IPS-18c (cell line): Measurements from ENCODE around the gene LINGO4.
"Not testable (repeated sequence)": the region's sequence is repeated elsewhere in the genome, so short reads cannot be mapped to it uniquely, and the experiment has no call there.

Source experiments
- H3K4me3 ChIP-seq: 2 replicates; pipeline ENCODE4 v1.7.0; 2013; ENCODE audit warnings: low read depth, mild to moderate bottlenecking, low read length, moderate library complexity; ENCODE audit not compliant: insufficient read depth
- H3K9me3 ChIP-seq: one replicate; pipeline ENCODE4 v1.6.1; 2013; ENCODE audit warnings: mild to moderate bottlenecking, low read length, moderate library complexity; ENCODE audit not compliant: control insufficient read depth, insufficient read depth

Gene LINGO4

GRCh38 chr1:151803164-151803563, 2.1 kb downstream of the LINGO4 start:
- Histone ChIP-seq H3K4me3 (no peak overlapping the region), H3K9me3 (peaks cover 5% of the 10 kb centered on the region)

DNA sequence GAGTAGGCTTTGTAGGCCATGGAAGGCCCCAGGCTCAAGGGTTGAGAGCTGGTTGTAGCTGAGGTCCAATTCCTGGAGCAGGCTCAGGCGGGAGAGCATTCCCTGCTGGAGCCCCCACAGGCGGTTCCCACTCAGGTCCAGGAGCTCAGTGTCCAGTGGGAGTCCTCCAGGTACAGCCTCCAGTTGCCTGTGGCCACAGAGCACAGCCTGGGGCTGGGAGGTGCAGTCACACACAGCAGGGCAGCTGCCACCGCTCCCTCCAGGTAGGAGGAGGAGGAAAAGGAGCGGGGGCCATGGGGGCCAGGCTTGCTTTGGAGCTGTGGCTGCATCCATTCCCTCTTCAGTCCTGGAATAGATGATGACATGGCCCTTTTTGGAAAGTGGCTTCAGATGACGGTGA, 2.8 kb downstream of the LINGO4 start:
- peaks cover 2% of the 10 kb centered on the region for H3K9me3 ChIP-seq
- H3K4me3 ChIP-seq: no peak overlapping the region

- peaks cover 2% of the 10 kb centered on the region for H3K9me3 ChIP-seq
- H3K4me3 ChIP-seq: no peak overlapping the region
Measured at GRCh38 chr1:151801846-151802245, 3.4 kb downstream of the LINGO4 start.

GRCh38 chr1:151801310-151801820, 3.9 kb downstream of the LINGO4 start:
- Histone ChIP-seq H3K4me3 (no peak overlapping the region), H3K9me3 (peaks cover 2% of the 10 kb centered on the region)

DNA sequence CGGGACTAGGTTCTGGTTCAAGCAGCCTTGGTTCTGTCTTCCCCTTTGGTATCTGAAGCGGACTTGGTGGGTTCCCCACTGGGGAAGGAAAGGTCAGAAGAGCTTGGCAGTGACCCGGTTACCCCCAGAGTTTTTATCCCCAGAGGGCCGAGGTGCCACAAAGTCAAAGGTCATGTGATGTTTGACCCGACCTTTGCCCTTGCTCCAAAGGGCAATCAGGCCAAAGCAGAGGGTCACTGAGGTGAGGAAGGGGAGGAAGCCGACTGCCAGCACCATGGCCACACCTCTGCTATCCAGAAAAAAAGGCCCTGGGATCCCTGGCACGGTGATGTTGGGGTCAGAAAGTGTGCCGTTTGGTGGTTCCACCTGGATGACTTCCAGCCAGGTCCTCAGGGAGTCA, 4.4 kb downstream of the LINGO4 start:
- peaks cover 2% of the 10 kb centered on the region for H3K9me3 ChIP-seq
- no peak overlapping the region for H3K4me3 ChIP-seq

DNA sequence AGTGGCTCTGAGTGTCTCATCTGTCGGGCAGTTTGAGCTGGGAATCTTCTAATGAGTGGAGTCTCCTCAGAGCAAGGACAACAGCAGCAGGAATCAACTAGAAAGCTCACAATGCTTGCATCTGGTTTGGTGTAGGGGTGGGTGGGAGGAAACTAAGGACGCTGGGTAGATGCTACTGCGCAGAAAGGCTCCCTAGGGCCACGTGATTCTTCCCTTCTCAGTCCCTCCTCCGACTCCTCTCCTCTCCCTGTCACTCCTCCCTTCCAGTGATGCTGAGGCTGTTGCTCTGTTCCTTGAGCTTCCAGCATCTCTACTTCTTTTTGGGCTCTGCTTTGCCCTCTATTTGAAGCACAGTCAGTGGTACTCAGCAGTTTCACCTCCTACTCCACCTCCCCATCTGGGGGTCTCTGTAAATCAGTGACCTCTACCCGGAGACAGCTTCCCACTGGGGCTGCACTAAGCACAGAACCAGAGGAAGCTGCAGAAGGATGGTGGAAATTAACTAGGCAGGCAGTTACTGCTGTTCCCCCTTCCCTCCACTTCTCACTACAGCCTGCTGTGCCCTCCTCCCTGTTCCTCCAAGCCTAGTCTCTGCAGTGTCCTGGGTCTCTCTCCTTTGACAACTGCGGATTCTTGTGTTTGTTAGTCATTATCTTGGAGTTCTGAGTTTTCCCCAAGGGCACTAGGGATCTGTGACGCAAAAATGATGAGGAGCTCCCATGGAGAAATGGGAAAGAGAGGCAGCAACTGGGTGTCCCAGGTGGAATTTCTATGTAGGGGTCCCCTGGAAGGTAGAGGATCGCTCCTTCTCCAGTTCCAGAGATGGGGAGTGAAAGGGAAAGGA, 5.8 kb downstream of the LINGO4 start:
- Histone ChIP-seq H3K4me3 (no peak overlapping the region), H3K9me3 (peaks cover 2% of the 10 kb centered on the region)

GRCh38 chr1:151798571-151798970, 6.6 kb downstream of the LINGO4 start:
- peaks cover 1% of the 10 kb centered on the region for H3K9me3 ChIP-seq
- H3K4me3 ChIP-seq: no peak overlapping the region

DNA sequence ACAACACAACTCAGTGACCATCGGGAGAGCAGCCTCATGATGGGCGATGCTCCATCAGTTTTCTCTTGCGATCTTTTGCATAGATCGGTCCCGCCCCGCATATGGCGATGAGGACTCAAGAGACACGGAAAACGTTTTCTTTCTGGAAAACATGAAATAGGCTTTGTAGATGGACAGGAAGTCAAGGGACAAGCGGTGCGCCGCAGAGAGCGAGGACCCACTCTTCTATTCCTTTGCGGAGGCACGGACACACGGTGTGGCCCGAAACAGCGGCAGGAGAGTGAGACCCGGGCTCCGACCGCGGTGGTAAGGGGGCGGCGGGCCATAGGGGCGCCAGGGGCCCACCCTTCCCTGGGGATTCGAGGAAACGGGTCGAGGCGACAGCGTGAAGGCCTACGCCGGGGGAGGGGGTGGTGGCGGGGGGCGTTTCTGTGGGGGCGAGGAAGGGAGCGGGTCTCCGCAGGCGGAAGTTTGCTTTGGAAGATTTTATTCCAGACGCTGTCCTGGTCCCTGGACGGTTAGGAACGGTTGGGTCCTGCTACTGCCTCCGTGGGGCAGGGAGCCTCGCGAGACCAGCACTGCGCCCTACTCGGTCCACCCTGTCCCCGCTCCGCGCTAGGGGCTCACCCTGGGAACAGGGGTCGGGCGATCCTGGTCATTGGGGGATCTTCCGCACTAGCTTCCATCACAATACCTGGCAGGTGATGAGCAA, 14.1 kb downstream of the LINGO4 start:
- Histone ChIP-seq H3K4me3 (peak overlapping the region; percentile 94), H3K9me3 (no peaks in the 10 kb centered on the region)

- H3K9me3 ChIP-seq: no peaks in the 10 kb centered on the region
- peak within 1 kb of the TSS; percentile 94 for H3K4me3 ChIP-seq
Measured at GRCh38 chr1:151790071-151790939, 14.9 kb downstream of the LINGO4 start, which contains the start of gene TDRKH. Gene TDRKH, minus strand, starts transcription at chr1:151790500. Its CDS starts 7,478 bp downstream, at chr1:151783022.

GRCh38 chr1:151787689-151788088, 17.5 kb downstream of the LINGO4 start:
- H3K4me3 ChIP-seq: no peak overlapping the region
- H3K9me3 ChIP-seq: no peaks in the 10 kb centered on the region

DNA sequence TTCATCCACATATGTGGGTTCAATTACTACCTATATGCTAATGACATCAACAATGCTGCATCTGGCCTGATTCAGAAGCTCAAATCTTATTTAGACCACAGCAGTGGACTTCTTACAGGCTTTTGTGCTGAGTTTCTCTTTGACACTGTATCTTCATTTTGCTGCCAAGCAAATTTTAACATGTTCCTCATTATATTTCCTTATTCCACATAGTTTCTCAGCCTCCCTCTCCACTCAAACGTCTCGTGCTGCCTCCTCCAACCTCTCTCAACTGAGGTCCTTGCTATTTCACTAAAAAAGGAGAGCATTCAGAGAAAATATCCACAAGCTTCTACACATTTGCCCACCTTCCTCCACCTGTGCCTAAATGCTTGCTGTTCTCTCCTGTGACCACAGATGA, 21.4 kb downstream of the LINGO4 start:
- no peaks in the 10 kb centered on the region for H3K9me3 ChIP-seq
- H3K4me3 ChIP-seq: no peak overlapping the region

DNA sequence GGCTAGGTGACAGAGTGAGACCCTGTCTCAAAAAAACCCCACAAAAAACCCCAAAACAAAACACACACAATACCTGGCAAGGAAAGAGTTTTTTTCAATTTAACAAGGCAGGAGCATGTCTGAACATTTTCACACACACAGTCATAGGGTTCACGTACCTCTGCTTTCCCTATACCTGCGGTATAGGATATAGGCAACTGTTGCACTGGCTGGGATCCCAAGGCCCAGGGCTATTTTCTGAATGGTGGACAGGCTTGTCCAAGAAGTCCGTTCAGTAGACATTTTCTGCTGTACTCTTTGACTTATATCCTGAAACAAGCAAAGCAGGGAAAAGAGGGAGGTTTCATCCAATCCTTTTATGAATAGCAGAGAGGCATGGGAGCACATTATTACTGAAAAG, 22.5 kb downstream of the LINGO4 start:
- H3K4me3 ChIP-seq: no peak overlapping the region
- no peaks in the 10 kb centered on the region for H3K9me3 ChIP-seq

GRCh38 chr1:151782026-151782425, 23.2 kb downstream of the LINGO4 start:
- not testable (repeated sequence) for H3K4me3 ChIP-seq, H3K9me3 ChIP-seq

- H3K4me3 ChIP-seq, H3K9me3 ChIP-seq: not testable (repeated sequence)
Measured at GRCh38 chr1:151780736-151781135, 24.5 kb downstream of the LINGO4 start.

- Histone ChIP-seq H3K9me3 (no peaks in the 10 kb centered on the region), H3K4me3 (no peak overlapping the region)
Measured at GRCh38 chr1:151779852-151780251, 25.4 kb downstream of the LINGO4 start.

GRCh38 chr1:151777317-151777716, 27.9 kb downstream of the LINGO4 start:
- H3K4me3 ChIP-seq: no peak overlapping the region

DNA sequence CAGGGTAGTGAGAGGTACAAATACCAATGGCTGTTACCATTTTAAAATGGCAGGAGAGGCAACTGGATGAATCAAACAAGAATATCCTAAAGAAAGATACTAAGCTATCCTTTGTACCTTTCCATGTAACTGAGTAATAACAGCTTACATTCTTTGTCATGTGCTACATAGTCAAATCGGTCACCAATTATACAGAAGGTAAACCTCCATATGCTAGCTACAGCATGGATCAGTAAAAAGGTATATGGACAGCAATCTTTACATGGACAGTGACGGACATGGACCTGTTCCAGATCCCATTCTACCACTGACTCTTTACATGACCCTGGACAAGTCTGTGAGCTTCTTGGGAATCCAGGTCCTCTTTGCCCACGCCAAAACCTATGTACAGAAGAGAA, 28.6 kb downstream of the LINGO4 start:
- no peak overlapping the region for H3K4me3 ChIP-seq
- H3K9me3 ChIP-seq: no peaks in the 10 kb centered on the region

More at GRCh38 chr1:151777317-151777716, 27.9 kb downstream of the LINGO4 start:
- H3K9me3 ChIP-seq: no peaks in the 10 kb centered on the region
